ENCODE data around the gene OR10H5.

OR10H5 gene

DNA sequence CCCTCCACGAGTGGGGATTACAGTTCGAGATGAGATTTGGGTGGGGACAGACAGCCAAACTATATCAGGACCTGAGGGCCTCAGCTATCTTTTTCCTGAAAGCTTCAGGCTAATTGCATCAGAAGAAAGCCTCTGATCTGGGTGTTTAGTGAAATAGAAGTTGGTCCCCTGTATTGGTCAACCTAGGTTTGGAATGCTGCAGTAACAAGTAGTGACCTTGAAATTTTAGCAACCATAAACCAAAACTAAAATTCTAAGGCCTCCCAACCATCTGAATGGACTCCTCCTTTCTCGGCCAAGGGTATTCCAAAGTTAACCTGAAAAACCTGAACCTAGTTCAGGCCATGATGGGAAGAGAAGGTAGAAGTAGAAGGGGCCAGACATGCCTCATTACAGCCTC lies 62.9 kb downstream of the OR10H5 start:
- DNase-seq, result no peak

Data from activated effector memory CD4-positive, alpha-beta T cell treated with anti-CD3 and anti-CD28 coated beads, Interleukin-2, amount 50 U/mL, for 16 hours (primary cell).